HuH-7 (cell line): ENCODE results near the gene PRSS56.
"Not testable (repeated sequence)": the region's sequence is repeated elsewhere in the genome, so short reads cannot be mapped to it uniquely, and the experiment has no call there.

Source experiments
- DNase-seq: peaks from one replicate; pipeline ENCODE4 v3.0.0; 2011; ENCODE audit warnings: low spot score

The PRSS56 gene

GRCh38 chr2:232541961-232542714 lies 21.9 kb downstream of the PRSS56 start:
- no peak for DNase-seq

GRCh38 chr2:232542715-232543467 lies 22.7 kb downstream of the PRSS56 start:
- DNase-seq, result no peak

- DNase-seq, result no peak
These were observed 23.3 kb downstream of the PRSS56 start for GRCh38 chr2:232543491-232543890.

GRCh38 chr2:232543928-232544631 lies 23.9 kb downstream of the PRSS56 start:
- DNase-seq, result no peak

- no peak for DNase-seq
These were observed 24.5 kb downstream of the PRSS56 start for GRCh38 chr2:232544674-232545073.

- DNase-seq, result no peak
These were observed 25.6 kb downstream of the PRSS56 start for GRCh38 chr2:232545511-232546375.

- DNase-seq, result no peak
These were observed 27.8 kb downstream of the PRSS56 start for GRCh38 chr2:232547991-232548390.

GRCh38 chr2:232549655-232550353 lies 29.6 kb downstream of the PRSS56 start:
- DNase-seq, result no peak

GRCh38 chr2:232550354-232551249 lies 30.4 kb downstream of the PRSS56 start, which contains the start of the genes EIF4E2 and TIGD1:
Gene EIF4E2 (plus strand): TSS chr2:232550689. CDS start chr2:232550725, 36 bp downstream.
Gene TIGD1 (minus strand): TSS chr2:232550557. CDS start chr2:232549882, 675 bp downstream.
- peak; percentile 97 for DNase-seq

GRCh38 chr2:232551250-232551638 lies 31.1 kb downstream of the PRSS56 start:
- no peak for DNase-seq

GRCh38 chr2:232551776-232552175 lies 31.6 kb downstream of the PRSS56 start:
- DNase-seq, result no peak

- no peak for DNase-seq
These were observed 36.2 kb downstream of the PRSS56 start for GRCh38 chr2:232556426-232556825.

- no peak for DNase-seq
These were observed 42.4 kb downstream of the PRSS56 start for GRCh38 chr2:232562515-232563151.

GRCh38 chr2:232563580-232563979 lies 43.4 kb downstream of the PRSS56 start:
- no peak for DNase-seq

GRCh38 chr2:232567721-232568120 lies 47.5 kb downstream of the PRSS56 start:
- DNase-seq, result no peak

- no peak for DNase-seq
These were observed 48.0 kb downstream of the PRSS56 start for GRCh38 chr2:232568161-232568560.

GRCh38 chr2:232569541-232569940 lies 49.4 kb downstream of the PRSS56 start:
- no peak for DNase-seq

GRCh38 chr2:232570481-232570880 lies 50.3 kb downstream of the PRSS56 start:
- not testable (repeated sequence) for DNase-seq

- DNase-seq, result no peak
These were observed 50.9 kb downstream of the PRSS56 start for GRCh38 chr2:232571026-232571474.
